HEK293 (cell line): Measurements from ENCODE around the gene EDEM3.

Source experiments
- CTCF ChIA-PET: fragments of 350-600 bp; formaldehyde crosslinking; extraction: SDS; loops from one replicate; lab custom pipeline; 2021; ENCODE audit warnings: antibody characterized with exemption; lab: Yijun Ruan, JAX
- POLR2A ChIA-PET: fragments of 300-600 bp; formaldehyde crosslinking; extraction: SDS; loops from one replicate; lab custom pipeline; 2020; ENCODE audit warnings: antibody characterized with exemption, inconsistent platforms; lab: Yijun Ruan, JAX
- H3K27ac ChIP-seq: fragments of 200-500 bp; sonication (Bioruptor generic); 2 replicates; pipeline ENCODE4 v1.5.1; 2014; ENCODE audit warnings: low read depth, low read length, control low read depth, inconsistent platforms; ENCODE audit errors: extremely low read depth
- H3K36me3 ChIP-seq, 2 experiments: fragments of 200-500 bp in 1 of 2; sonication (Bioruptor generic) in 1 of 2; 1 replicate in 1 of 2; 2 replicates in 1 of 2; pipeline ENCODE4 v1.5.1; 2014 to 2017; ENCODE audit warnings: inconsistent platforms in 2 of 2, low read length in 2 of 2; ENCODE audit not compliant: control insufficient read depth in 2 of 2, insufficient read depth in 1 of 2
- H3K4me1 ChIP-seq: fragments of 200-500 bp; sonication (Bioruptor generic); 2 replicates; pipeline ENCODE4 v1.5.1; 2014; ENCODE audit warnings: mild to moderate bottlenecking, low read length, inconsistent platforms; ENCODE audit not compliant: control insufficient read depth, insufficient read depth
- H3K4me3 ChIP-seq: 2 replicates; pipeline ENCODE4 v1.5.1; 2011; ENCODE audit warnings: low read depth, mild to moderate bottlenecking, control low read depth, low read length, moderate library complexity
- H3K9me3 ChIP-seq: fragments of 200-500 bp; sonication (Bioruptor generic); 2 replicates; pipeline ENCODE4 v1.5.1; 2014; ENCODE audit warnings: low read depth, low read length, inconsistent platforms; ENCODE audit not compliant: control insufficient read depth, insufficient read depth
- CTCF ChIP-seq: fragments of 450-650 bp; formaldehyde crosslinking; IDR thresholded peaks from 2 replicates; pipeline ENCODE4 v1.5.1; 2016; ENCODE audit warnings: missing biosample characterization, missing genetic modification characterization
- GFI1B ChIP-seq: fragments of 450-650 bp; formaldehyde crosslinking; IDR thresholded peaks from 2 replicates; pipeline ENCODE4 v1.5.1; 2016; ENCODE audit warnings: missing biosample characterization, missing genetic modification characterization
- KLF7 ChIP-seq: fragments of 450-650 bp; formaldehyde crosslinking; IDR thresholded peaks from 2 replicates; pipeline ENCODE4 v1.5.1; 2016; ENCODE audit warnings: missing biosample characterization, missing genetic modification characterization, borderline replicate concordance
- MZF1 ChIP-seq: fragments of 450-650 bp; formaldehyde crosslinking; IDR thresholded peaks from 2 replicates; pipeline ENCODE4 v1.5.1; 2017; ENCODE audit warnings: missing biosample characterization, missing genetic modification characterization, borderline replicate concordance
- REPIN1 ChIP-seq: fragments of 450-650 bp; formaldehyde crosslinking; IDR thresholded peaks from 2 replicates; pipeline ENCODE4 v1.5.1; 2017; ENCODE audit warnings: missing biosample characterization, missing genetic modification characterization, low read depth
- SCRT1 ChIP-seq: fragments of 450-650 bp; formaldehyde crosslinking; IDR thresholded peaks from 2 replicates; pipeline ENCODE4 v1.5.1; 2016; ENCODE audit warnings: missing biosample characterization, missing genetic modification characterization, borderline replicate concordance
- ZBTB20 ChIP-seq: fragments of 450-650 bp; formaldehyde crosslinking; IDR thresholded peaks from 2 replicates; pipeline ENCODE4 v1.5.1; 2016; ENCODE audit warnings: missing biosample characterization, missing genetic modification characterization
- ZBTB7A ChIP-seq: fragments of 450-650 bp; formaldehyde crosslinking; IDR thresholded peaks from 2 replicates; pipeline ENCODE4 v1.5.1; 2016; ENCODE audit warnings: low read depth, missing biosample characterization, missing genetic modification characterization
- ZNF10 ChIP-seq: fragments of 450-650 bp; formaldehyde crosslinking; IDR thresholded peaks from 2 replicates; pipeline ENCODE4 v1.5.1; 2017; ENCODE audit warnings: missing biosample characterization, missing genetic modification characterization
- ZNF114 ChIP-seq: fragments of 450-650 bp; formaldehyde crosslinking; IDR thresholded peaks from 2 replicates; pipeline ENCODE4 v1.5.0; 2017; ENCODE audit warnings: missing biosample characterization, missing genetic modification characterization
- ZNF140 ChIP-seq: fragments of 450-650 bp; formaldehyde crosslinking; IDR thresholded peaks from 2 replicates; pipeline ENCODE4 v1.5.1; 2016; ENCODE audit warnings: missing biosample characterization, missing genetic modification characterization
- ZNF184 ChIP-seq: fragments of 450-650 bp; IDR thresholded peaks from 2 replicates; pipeline ENCODE4 v1.5.1; 2018; ENCODE audit warnings: missing biosample characterization, mild to moderate bottlenecking, missing genetic modification characterization
- ZNF24 ChIP-seq: fragments of 450-650 bp; formaldehyde crosslinking; IDR thresholded peaks from 2 replicates; pipeline ENCODE4 v1.5.1; 2016; ENCODE audit warnings: missing biosample characterization, missing genetic modification characterization
- ZNF280C ChIP-seq: fragments of 450-650 bp; formaldehyde crosslinking; IDR thresholded peaks from 2 replicates; pipeline ENCODE4 v1.5.1; 2016; ENCODE audit warnings: missing biosample characterization, missing genetic modification characterization
- ZNF324 ChIP-seq: fragments of 450-650 bp; formaldehyde crosslinking; IDR thresholded peaks from 2 replicates; pipeline ENCODE4 v1.5.1; 2016; ENCODE audit warnings: missing biosample characterization, missing genetic modification characterization
- ZNF404 ChIP-seq: fragments of 450-650 bp; formaldehyde crosslinking; IDR thresholded peaks from 2 replicates; pipeline ENCODE4 v1.5.1; 2017; ENCODE audit warnings: missing biosample characterization, missing genetic modification characterization
- ZNF423 ChIP-seq: fragments of 450-650 bp; formaldehyde crosslinking; IDR thresholded peaks from 2 replicates; pipeline ENCODE4 v1.5.1; 2016; ENCODE audit warnings: missing biosample characterization, missing genetic modification characterization
- ZNF558 ChIP-seq: fragments of 450-650 bp; formaldehyde crosslinking; IDR thresholded peaks from 2 replicates; pipeline ENCODE4 v1.5.1; 2016; ENCODE audit warnings: missing biosample characterization, missing genetic modification characterization
- ZNF571 ChIP-seq: fragments of 450-650 bp; formaldehyde crosslinking; IDR thresholded peaks from 2 replicates; pipeline ENCODE4 v1.5.0; 2017; ENCODE audit warnings: missing biosample characterization, missing genetic modification characterization
- ZXDB ChIP-seq: fragments of 450-650 bp; formaldehyde crosslinking; IDR thresholded peaks from 2 replicates; pipeline ENCODE4 v1.5.1; 2016; ENCODE audit warnings: missing biosample characterization, missing genetic modification characterization
- TF ChIP-seq, protein P1 (sequence below): fragments of 450-650 bp; formaldehyde crosslinking; conservative IDR thresholded peaks from 2 replicates; pipeline ENCODE4 v1.5.1; 2016; ENCODE audit warnings: low read depth, missing biosample characterization, missing genetic modification characterization

The EDEM3 gene

GRCh38 chr1:184669391-184669790 lies 85.3 kb downstream of the EDEM3 start:
- H3K9me3 ChIP-seq = no peaks in the 10 kb centered on the region
- no peak overlapping the region for H3K27ac ChIP-seq
- H3K36me3 ChIP-seq = no peaks in the 10 kb centered on the region
- H3K4me1 ChIP-seq = no peaks in the 10 kb centered on the region
- no peak overlapping the region for H3K4me3 ChIP-seq
- TF ChIP-seq, protein P1, sequence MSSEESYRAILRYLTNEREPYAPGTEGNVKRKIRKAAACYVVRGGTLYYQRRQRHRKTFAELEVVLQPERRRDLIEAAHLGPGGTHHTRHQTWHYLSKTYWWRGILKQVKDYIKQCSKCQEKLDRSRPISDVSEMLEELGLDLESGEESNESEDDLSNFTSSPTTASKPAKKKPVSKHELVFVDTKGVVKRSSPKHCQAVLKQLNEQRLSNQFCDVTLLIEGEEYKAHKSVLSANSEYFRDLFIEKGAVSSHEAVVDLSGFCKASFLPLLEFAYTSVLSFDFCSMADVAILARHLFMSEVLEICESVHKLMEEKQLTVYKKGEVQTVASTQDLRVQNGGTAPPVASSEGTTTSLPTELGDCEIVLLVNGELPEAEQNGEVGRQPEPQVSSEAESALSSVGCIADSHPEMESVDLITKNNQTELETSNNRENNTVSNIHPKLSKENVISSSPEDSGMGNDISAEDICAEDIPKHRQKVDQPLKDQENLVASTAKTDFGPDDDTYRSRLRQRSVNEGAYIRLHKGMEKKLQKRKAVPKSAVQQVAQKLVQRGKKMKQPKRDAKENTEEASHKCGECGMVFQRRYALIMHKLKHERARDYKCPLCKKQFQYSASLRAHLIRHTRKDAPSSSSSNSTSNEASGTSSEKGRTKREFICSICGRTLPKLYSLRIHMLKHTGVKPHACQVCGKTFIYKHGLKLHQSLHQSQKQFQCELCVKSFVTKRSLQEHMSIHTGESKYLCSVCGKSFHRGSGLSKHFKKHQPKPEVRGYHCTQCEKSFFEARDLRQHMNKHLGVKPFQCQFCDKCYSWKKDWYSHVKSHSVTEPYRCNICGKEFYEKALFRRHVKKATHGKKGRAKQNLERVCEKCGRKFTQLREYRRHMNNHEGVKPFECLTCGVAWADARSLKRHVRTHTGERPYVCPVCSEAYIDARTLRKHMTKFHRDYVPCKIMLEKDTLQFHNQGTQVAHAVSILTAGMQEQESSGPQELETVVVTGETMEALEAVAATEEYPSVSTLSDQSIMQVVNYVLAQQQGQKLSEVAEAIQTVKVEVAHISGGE (tag by site-specific recombination) = no peak
- TF ChIP-seq ZBTB20 (tag by site-specific recombination) = peak; percentile 32; the same call in 1 of the 2 replicates
- ChIA-PET CTCF (interaction anchor here (0.6 kb wide), 1 partner anchor 749 kb away, joined by 3 read pairs; no protein-coding TSS in a partner anchor), POLR2A (no interaction called here)

DNA sequence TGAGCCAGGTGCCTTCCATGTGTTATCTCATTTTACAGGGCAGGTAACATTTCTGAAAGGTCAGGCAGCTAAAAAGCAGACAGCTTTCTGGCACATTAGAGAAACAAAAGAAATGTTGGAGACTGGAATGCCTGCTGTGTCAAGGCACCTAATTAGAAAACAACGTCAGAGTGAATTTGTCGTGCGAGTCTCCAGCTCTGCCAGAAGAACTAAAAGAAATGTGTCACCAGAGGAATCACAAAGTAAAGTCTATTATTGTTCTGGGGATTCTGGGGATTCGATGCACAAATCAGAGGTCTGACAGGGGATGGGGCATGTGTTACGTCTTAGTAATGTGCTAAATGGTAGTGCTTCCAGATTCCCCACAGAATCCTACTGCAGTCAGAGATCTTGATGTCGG lies 89.3 kb downstream of the EDEM3 start:
- Histone ChIP-seq H3K4me1 (no peaks in the 10 kb centered on the region), H3K4me3 (no peak overlapping the region), H3K9me3 (no peaks in the 10 kb centered on the region), H3K36me3 (no peaks in the 10 kb centered on the region), H3K27ac (no peak overlapping the region)
- CTCF ChIA-PET = interaction anchor here (0.6 to 2.6 kb wide), 5 partner anchors 10 to 1018 kb away, joined by 3 to 24 read pairs (median 16); no protein-coding TSS in a partner anchor
- POLR2A ChIA-PET = no interaction called here
- no peak for TF ChIP-seq ZNF140 (tag by site-specific recombination)
- TF ChIP-seq ZNF571 (tag by site-specific recombination) = no peak
- TF ChIP-seq REPIN1 (tag by site-specific recombination) = no peak
- TF ChIP-seq ZBTB7A (tag by site-specific recombination) = no peak
- TF ChIP-seq ZNF10 (tag by site-specific recombination) = no peak
- no peak for TF ChIP-seq ZXDB (tag by site-specific recombination)
- TF ChIP-seq GFI1B (tag by site-specific recombination) = no peak
- TF ChIP-seq ZNF24 (tag by site-specific recombination) = no peak
- no peak for TF ChIP-seq ZNF280C (tag by site-specific recombination)
- TF ChIP-seq KLF7 (tag by site-specific recombination) = no peak
- no peak for TF ChIP-seq SCRT1 (tag by site-specific recombination)
- no peak for TF ChIP-seq ZNF558 (tag by site-specific recombination)
- no peak for TF ChIP-seq ZNF184 (tag by site-specific recombination)
- no peak for TF ChIP-seq ZNF423
- TF ChIP-seq ZNF404 (tag by site-specific recombination) = no peak
- TF ChIP-seq MZF1 (tag by site-specific recombination) = no peak
- no peak for TF ChIP-seq CTCF (tag by site-specific recombination)
- no peak for TF ChIP-seq ZNF324 (tag by site-specific recombination)
- no peak for TF ChIP-seq ZNF114 (tag by site-specific recombination)
- TF ChIP-seq, all 188 proteins: peak for 0
